ENCODE data around the gene ITGB1BP2.
A peak's percentile ranks its signal among the peaks of the same experiment; 100 is the strongest.
"Not testable (repeated sequence)": the region's sequence is repeated elsewhere in the genome, so short reads cannot be mapped to it uniquely, and the experiment has no call there.

The ITGB1BP2 gene

DNA sequence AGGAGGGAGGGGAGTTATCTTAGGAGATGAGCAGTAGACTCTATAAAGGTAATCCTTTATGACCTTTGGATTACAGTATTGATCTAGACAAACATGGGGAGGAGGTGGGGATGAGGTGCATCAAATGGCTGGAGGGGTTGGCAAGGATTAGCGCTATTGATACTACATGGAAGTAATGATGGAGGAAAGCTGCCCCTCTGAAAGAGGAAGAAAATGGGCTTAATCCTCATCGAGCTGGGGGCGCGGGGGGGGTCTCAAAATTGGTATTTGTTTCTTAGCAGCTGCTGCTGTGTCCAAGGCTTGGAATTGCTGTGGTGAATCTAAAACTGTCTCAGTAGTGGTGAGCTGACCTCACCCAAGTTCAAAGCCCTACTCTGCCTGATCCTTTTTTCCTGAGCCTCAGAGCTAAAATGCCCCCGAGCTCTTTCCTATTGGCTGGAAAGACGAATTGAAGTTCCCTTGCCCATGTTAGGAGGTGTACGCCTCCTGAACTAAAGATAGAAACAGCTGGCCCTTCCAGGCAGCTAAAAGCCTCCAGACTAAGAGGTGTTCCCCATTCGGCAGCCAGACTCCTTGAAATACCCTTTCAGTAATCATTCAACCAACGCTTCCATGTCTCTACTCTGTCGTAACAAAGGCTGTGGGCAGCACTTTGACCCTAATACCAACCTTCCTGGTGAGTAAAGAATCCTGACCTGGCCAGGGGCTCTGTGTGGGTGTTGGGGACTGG is at the start of gene ITGB1BP2:
Gene ITGB1BP2 (plus strand): TSS at position 556 of the 730 bp plus-strand sequence. CDS start 57 bp downstream, at position 613.
- peak; percentile 27 for DNase-seq (ENCODE audit: low read depth)

DNA sequence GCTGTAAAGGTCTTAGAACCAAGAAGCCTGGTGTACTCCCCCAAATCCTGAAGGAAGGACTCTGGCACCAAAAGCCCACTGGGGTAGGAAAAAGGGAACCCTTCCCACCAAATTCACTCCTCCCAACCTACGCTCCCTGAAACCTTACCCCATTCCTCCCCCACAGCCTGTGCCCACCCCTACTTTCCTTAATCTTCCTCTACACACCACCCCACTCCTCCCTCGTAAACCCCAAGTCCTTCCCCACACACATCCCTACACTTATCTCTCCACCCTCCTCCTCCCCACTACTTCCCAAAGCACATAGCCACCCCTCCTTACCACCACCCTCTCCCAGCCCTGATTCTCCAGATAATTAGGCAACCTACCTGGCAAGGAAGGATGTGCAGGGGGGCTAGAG is 49.3 kb upstream of the ITGB1BP2 start:
- DNase-seq (ENCODE audit: low read depth), result no peak

DNA sequence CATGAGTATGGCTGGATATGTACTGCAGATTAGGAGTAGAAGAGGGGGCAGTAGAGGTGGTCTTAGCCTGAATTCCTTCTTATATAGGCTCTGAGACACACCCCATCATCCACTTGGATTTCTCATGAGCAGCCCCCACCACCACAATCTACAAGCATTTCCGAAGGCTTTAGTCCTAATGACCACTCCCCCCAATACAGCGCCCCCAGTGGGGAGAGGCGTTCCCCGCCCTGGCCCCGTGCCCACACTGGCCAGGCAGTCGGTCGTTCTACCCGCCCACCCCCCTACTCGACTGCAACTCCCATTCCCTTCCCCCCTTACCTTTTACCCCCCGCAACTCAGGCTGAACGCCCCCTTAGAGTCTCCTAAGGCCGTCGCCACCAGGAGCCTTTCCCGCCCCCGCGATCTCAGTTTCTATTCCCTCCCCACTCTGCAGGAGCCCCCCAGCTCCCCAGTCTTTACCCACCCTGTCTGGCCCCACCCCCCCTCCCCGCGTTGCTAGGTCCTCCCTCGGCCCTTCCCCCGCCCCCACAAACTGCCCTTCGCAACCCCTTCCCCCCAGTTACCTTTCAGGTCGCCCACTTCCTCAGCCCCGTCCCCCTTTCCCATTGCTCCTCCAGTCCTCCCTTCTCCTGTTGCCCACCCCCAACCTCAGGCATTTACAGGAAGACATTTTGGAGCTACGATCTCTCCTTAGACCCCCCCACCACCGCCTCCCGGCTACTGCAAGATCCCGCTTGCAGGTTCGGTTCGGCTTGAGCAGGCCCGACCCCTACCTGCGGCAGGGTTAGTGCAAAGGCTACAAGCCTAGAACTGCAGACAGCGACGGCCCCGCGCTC is 48.1 kb upstream of the ITGB1BP2 start:
- peak; percentile 13 for DNase-seq (ENCODE audit: low read depth)

DNA sequence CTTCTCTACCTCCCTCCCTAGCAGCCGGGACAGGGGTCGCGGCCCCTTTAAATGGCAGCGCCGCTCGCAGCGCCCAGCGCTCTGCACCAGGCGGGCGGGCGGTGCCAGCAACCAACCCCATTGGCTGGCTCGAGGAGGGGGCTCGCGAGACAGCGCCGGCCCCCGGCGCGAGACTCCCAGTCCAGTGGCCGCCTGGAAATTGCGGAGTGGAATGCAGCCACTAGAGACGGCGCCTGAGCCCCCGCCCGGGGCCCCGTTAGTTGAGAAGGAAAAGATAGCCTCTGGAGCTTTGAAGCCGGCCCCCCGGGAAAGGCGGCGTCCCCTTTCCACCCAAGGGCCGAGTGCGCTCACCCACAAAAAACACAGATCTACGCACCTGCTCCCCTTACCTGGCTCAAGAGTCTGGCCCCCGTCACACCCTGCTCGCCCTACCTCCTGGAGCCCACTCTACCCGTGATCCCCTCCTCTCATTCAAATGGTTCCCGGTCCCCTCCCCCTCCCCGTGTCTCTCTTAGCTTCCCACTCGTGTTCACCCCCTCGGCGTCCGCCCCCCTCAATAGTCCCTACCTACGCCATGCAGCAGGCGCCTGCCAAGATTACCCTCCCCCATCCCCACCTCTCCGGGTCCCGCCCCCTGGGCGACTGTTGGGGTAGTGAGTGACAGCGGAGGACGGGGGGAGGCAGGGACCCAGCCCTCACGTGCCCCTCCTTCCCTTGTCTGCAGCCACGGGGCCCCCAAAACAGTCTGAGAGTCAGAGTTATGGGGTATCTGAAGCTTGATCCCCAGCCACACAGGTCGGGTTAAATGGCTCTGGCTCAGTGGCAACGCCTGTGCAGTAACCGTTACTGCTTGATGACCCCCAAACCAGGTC is 47.2 kb upstream of the ITGB1BP2 start, which contains the start of gene ZMYM3:
Gene ZMYM3 (minus strand): TSS at position 49 of the 872 bp plus-strand sequence. CDS start 885 bp downstream, outside the sequence.
- DNase-seq (ENCODE audit: low read depth), result peak; percentile 84

DNA sequence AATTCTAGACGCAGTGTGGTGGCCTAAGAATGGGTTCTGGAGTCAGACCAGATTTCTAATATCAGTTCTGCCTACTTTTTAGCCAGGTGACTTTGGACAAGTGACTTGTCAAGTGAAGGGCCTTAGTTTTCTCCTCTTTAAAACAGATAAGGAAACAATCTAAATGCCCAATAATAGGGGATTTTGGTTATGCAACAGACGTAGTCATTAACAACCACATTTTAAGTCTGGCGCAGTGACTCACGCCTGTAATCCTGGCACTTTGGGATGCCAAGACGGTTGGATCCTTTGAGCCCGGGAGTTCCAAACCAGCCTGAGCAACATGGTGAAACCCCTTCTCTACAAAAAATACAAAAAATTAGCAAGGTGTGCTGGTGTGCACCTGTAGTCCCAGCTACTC is 45.5 kb upstream of the ITGB1BP2 start:
- peak; percentile 31 for DNase-seq (ENCODE audit: low read depth)

DNA sequence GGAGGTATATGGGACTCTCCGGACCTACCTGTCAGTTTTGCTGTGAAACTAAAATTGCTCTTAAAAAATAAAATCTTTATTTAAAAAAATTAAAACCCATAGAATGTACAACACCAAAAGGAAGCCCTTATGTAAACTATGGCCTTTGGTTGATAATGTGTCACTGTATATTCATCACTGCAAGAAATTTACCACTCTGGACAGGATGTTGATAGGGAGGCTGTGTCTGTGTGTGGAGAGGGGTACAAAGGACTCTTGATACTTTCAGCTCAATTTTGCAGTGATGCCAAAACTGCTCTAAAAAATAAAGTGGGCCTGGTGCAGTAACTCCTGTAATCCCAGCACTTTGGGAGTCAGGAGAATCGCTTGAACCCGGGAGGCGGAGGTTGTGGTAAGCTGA is 44.7 kb upstream of the ITGB1BP2 start:
- no peak for DNase-seq (ENCODE audit: low read depth)

DNA sequence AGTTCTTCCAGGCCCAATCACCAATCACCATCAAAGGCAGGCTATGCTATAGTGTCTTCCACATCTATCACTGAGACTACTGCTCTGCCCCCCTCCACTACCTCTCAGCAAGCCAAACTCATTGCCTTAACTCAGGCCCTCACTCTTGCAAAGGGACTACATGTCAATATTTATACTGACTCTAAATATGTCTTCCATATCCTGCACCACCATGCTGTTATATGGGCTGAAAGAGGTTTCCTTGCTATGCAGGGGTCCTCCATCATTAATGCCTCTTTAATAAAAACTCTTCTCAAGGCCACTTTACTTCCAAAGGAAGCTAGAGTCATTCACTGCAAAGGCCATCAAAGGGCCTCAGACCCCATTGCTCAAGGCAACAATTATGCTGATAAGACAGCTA is 32.9 kb upstream of the ITGB1BP2 start:
- not testable (repeated sequence) for DNase-seq (ENCODE audit: low read depth)

DNA sequence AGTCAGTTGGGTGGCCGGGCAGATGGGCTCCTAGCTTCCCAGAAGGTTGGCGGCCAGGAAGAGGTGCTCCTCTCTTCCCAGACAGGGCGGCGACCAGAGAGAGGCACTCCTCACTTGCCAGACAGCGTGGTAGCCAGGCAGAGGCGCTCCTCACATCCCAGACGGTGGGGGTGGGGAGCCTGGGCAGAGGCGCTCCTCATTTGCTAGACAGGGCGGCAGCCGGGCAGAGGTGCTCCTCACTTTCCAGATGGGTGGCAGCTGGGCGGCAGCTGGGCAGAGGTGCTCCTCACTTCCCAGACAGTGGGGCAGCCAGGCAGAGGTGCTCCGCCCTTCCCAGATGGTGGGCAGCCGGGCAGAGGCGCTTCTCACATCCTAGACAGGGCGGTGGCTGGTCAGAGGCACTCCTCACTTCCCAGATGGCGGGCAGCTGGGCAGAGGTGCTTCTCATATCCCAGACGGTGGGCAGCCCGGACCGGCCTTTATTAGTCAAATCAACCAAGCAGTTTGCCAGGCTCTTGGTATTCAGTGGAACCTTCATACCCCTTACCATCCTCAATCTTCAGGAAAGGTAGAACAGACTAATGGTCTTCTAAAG is 31.7 kb upstream of the ITGB1BP2 start:
- no peak for DNase-seq (ENCODE audit: low read depth)

DNA sequence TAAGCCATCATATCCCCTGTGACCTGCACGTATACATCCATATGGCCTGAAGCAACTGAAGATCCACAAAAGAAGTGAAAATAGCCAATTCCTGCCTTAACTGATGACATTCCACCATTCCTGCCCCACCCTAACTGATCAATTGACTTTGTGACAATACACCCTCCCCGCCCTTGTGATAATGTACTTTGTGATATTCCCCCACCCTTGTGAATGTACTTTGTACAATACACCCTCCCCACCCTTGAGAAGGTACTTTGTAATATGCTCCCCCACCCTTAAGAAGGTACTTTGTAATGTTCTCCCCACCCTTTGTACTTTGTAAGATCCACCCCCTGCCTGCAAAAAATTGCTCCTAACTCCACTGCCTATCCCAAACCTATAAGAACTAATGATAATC is 29.2 kb upstream of the ITGB1BP2 start:
- not testable (repeated sequence) for DNase-seq (ENCODE audit: low read depth)

DNA sequence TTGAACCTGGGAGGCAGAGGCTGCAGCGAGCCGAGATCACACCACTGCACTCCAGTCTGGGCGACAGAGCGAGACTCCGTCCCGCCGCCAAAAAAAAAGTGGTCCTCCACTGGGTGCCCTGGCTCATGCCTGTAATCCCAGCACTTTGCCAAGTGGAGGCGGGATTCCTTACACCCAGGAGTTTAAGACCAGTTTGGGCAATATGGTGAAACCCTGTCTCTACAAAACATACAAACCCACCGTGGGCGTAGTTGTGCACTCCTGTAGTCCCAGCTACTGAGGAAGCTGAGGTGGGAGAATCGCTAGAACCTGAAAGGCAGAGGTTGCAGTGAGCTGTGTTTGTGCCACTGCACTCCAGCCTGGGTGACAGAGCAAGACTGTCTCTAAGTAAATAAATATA is 20.2 kb upstream of the ITGB1BP2 start:
- DNase-seq (ENCODE audit: low read depth), result not testable (repeated sequence)

DNA sequence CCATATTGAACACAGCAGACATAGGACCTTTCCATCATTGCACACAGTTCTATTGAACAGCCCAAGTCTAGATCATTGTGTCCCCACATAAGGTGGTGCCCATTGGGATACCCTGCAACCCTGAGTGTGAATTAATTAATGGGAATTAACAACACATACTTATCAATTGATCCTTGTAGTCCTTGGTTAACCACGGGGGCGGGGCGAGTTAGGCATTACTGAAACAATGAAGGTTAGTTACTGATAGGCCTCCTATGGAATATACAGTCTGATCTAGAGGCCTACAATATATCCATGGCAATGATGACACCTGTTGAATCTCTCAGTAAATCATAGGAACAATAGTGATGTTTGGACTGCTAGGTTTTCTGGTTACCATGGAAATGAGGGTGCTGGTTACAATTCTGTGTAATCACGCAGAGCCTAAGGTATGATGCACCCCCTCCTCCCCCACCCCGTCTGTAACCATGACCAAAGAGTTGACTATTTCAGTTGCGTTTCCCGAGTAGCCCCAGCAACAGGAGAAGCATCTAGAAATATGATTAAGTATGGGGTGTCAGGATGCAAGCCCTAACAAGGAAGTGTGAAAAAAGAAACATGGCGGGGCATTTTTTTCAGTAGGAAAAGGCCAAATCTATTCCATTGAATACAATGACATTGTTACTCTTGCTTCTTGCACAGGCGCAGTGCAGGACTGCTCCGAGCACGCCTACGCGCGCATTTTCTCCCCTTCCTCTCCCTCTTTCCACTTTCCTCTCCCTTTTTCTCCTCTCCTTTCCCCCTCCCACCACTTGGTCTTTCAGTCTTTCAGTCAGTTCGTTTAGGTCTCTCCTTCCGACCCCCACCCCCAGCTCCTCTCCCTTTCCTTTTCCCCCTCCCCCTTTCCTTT is 18.8 kb upstream of the ITGB1BP2 start:
- DNase-seq (ENCODE audit: low read depth), result peak; percentile 62

DNA sequence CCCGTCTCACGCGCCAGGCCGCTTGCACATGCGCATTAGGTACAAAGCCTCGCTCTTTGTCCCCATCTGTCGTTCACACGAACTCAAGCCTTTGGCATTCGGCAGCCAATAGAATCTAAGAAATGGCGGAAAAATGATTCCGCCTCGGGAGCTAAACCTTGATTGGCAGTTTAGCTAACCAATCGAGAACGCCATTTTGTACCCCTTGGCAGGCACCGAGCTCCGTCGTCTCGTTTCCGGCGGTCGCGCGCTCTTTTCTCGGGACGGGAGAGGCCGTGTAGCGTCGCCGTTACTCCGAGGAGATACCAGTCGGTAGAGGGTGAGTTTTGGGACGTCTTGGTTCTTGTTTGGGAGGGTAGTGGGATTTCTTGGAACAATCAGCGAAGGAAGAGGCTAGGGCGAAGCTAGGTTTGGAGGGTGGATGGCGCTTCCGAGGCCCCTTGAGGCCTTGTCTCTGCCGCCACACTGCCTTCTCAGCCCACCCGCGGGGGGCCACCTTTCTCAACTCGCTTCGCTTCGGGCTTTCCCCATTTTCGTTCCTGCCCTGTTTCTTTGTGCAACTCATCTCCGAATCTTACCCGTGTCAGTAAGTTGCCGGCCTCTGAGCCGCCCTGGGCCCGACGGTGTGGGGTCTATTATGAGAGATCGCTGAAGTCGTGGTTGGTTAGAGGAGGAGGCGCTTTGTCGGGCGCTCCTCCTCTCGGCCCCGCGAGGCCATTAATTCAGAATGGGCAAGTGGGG is 18.0 kb upstream of the ITGB1BP2 start, which contains the start of gene NONO:
Gene NONO (plus strand): TSS at position 233 of the 741 bp plus-strand sequence. CDS start 7,003 bp downstream, outside the sequence.
- peak; percentile 98 for DNase-seq (ENCODE audit: low read depth)

DNA sequence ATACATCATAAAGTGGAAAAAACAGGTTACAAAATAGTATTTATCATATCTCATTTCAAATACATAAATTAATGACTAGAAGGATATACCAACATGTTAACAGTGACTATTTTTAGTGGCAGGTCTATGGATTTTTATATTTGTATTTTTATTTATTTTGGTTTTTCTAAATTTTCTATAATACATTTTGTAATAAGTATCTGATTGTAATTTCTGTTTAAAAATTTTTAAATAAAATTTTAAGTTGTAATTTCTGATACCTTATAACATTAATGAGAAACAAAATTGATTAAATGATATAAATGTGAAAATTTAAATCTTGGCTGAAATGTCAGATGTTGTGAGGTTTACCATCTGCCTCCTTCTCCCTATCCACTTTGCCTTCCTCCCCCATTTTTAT is 15.6 kb upstream of the ITGB1BP2 start:
- no peak for DNase-seq (ENCODE audit: low read depth)

DNA sequence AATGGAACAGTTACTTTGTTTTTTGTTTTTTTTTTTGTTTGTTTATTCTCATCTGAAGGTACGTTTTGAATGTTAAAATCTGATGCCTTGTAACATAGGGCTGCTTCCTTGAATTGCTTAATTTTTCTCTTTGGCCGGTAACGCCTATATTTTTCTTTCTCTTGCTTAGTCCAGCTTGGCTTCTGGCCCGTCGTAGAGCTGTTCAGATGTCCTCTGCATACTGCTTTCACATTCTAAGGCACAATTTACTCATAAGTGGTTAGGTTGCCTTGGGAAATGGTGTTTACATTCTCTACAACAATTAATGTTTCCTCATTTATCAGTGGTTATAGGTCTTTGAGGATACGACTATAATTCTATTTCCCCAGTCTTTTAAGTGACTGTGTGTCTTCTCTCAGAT is 10.2 kb upstream of the ITGB1BP2 start:
- DNase-seq (ENCODE audit: low read depth), result peak; percentile 79

DNA sequence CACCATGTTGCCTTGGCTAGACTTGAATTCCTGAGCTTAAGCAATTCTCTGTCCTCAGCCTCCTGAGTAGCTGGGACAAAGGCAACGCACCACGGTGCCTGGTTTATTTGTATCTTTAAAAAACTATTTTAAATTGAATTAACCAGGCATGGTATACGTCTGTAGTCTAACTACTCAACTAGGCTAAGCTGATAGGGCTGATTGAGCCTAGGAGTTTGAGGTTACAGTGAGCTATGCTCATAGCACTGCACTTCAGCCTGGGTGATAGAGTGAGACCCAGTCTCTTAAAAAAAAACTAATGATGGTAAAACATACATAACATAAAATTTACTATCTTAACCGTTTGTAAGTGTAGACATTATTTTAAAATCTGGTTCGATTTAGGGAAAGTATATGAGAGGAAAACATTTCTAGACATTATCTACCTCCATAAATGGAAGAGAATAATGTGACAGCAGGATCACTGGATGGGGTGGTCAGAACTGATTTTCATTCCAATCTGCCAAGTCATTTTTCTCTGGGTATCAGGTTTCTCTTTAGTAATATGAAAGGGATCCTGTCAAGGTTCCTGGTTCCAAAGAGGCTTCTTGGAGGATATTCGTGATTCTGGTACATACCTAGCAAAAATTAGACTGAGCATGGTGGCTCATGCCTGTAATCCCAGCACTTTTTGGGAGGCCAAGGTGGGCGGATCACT is 8.7 kb upstream of the ITGB1BP2 start:
- peak; percentile 68 for DNase-seq (ENCODE audit: low read depth)

DNA sequence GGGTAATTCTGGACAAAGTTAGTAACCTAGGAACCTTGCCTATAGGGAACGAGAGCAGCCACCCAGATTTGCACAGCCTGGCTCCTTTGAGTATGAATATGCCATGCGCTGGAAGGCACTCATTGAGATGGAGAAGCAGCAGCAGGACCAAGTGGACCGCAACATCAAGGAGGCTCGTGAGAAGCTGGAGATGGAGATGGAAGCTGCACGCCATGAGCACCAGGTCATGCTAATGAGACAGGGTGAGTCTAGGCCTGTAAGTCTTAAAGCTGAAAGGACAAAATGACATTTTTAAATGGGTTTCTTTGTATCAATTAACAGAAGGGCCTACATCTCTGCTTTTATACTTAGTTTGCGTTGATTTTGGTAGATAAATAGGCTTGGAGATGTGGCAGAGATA is 4.7 kb upstream of the ITGB1BP2 start:
- no peak for DNase-seq (ENCODE audit: low read depth)

DNA sequence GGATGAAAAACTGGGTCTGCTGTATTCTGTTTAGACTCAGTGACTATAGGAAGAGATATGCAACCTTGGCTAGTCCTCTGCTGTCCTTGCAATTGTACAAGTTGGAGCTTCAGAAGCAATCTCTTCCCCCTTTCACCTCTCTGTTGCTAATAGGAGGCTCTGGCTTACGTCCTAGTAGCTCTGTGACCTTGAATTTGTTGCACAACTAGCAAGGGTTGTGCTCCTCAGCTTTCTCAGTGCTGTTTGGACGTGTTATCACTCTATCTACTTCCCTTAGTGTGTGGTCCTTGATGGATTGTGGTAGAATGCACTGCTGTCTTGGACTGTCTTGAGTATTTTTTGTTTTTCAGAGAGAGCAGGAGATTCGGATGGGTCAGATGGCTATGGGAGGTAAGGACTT is 3.4 kb upstream of the ITGB1BP2 start:
- DNase-seq (ENCODE audit: low read depth), result peak; percentile 68

DNA sequence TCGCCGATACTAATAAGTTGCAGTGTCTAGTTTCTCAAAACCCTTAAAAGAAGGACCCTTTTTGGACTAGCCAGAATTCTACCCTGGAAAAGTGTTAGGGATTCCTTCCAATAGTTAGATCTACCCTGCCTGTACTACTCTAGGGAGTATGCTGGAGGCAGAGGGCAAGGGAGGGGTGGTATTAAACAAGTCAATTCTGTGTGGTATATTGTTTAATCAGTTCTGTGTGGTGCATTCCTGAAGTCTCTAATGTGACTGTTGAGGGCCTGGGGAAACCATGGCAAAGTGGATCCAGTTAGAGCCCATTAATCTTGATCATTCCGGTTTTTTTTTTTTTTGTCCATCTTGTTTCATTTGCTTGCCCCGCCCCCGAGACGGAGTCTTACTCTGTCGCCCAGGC is 1.5 kb upstream of the ITGB1BP2 start:
- not testable (repeated sequence) for DNase-seq (ENCODE audit: low read depth)

DNA sequence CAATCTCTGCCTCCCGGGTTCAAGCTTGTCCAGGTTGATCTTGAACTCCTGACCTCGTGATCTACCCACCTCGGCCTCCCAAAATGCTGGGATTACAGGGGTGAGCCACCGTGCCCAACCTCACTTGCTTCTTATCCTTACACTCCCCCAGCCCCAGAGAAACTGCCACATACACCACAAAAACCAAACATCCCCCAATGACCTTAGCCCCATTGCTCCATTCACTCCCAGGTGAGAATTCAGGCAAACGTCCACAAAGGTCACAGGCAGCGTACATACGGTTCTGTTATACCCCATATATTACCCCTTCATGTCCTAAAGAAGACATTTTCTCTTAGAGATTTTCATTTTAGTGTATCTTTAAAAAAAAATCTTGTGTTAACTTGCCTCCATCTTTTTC is 1.1 kb upstream of the ITGB1BP2 start:
- DNase-seq (ENCODE audit: low read depth), result not testable (repeated sequence)

Measured in iris pigment epithelial cell (primary cell).